Mesothelial cell of epicardium (in vitro differentiated cells): ENCODE results near the gene SEMA4C. TPM values are rescaled to one million over a fixed set of nuclear protein-coding genes. Genes with fewer than 3 reads are reported as not detected.

Experiments used
- DNase-seq, 2 experiments: peaks; one replicate each; pipeline ENCODE4 v3.0.0; 2021; ENCODE audit warnings: low spot score in 2 of 2; ENCODE audit not compliant: unreplicated experiment in 2 of 2
- H3K27ac Mint-ChIP-seq: 2 replicates; pipeline ENCODE4 v1.8.0; 2021; ENCODE audit warnings: mixed read lengths
- H3K27me3 Mint-ChIP-seq: 2 replicates; pipeline ENCODE4 v1.8.0; 2021; ENCODE audit warnings: low read depth, mixed read lengths
- H3K36me3 Mint-ChIP-seq: 2 replicates; pipeline ENCODE4 v1.8.0; 2021; ENCODE audit warnings: mixed read lengths
- H3K4me1 Mint-ChIP-seq: 2 replicates; pipeline ENCODE4 v1.8.0; 2021; ENCODE audit warnings: mixed read lengths
- H3K4me3 Mint-ChIP-seq: 2 replicates; pipeline ENCODE4 v1.8.0; 2021; ENCODE audit warnings: mild to moderate bottlenecking, moderate library complexity, mixed read lengths
- H3K9me3 Mint-ChIP-seq: 2 replicates; pipeline ENCODE4 v1.8.0; 2021; ENCODE audit warnings: mixed read lengths
- total RNA-seq: library from RNA; stranded (reverse); gene quantifications from 3 replicates; pipeline ENCODE4 v1.2.1, GENCODE V29; 2021
- TF ChIP-seq, protein P1 (sequence below): fragments of 200-600 bp; sonication (generic); IDR thresholded peaks from one replicate; pipeline ENCODE4 v1.5.0; 2021; ENCODE audit warnings: antibody characterized with exemption; ENCODE audit not compliant: unreplicated experiment

SEMA4C gene
- total RNA-seq, 1 donor from 2014 or later, result 102 TPM

DNA sequence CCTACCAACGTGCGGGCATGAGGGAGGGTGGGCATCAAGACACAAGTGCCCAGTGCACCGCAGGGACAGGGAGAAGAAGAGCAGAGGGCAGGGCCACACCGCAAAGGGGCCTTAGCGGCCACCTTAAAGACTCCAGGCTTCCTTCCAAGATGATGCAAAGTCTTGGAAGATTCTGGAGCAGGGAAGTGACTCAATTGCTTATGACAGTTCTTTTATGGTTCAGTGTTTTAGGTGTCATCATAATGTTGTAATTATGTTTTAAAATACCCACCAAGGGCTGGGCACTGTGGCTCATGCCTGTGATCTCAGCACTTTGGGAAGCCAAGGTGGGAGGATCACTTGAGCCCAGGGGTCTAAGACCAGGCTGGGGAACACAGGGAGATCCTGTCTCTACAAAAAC lies 44.5 kb upstream of the SEMA4C start:
- Mint-ChIP-seq H3K4me3 (no peak overlapping the region), H3K9me3 (no peaks in the 10 kb centered on the region), H3K27me3 (no peaks in the 10 kb centered on the region), H3K36me3 (no peaks in the 10 kb centered on the region), H3K4me1 (peaks cover 56% of the 10 kb centered on the region), H3K27ac (no peak overlapping the region)
- DNase-seq, result no peak
- TF ChIP-seq, protein P1, sequence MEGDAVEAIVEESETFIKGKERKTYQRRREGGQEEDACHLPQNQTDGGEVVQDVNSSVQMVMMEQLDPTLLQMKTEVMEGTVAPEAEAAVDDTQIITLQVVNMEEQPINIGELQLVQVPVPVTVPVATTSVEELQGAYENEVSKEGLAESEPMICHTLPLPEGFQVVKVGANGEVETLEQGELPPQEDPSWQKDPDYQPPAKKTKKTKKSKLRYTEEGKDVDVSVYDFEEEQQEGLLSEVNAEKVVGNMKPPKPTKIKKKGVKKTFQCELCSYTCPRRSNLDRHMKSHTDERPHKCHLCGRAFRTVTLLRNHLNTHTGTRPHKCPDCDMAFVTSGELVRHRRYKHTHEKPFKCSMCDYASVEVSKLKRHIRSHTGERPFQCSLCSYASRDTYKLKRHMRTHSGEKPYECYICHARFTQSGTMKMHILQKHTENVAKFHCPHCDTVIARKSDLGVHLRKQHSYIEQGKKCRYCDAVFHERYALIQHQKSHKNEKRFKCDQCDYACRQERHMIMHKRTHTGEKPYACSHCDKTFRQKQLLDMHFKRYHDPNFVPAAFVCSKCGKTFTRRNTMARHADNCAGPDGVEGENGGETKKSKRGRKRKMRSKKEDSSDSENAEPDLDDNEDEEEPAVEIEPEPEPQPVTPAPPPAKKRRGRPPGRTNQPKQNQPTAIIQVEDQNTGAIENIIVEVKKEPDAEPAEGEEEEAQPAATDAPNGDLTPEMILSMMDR, result no peak

- H3K27ac Mint-ChIP-seq, result no peak overlapping the region
- H3K4me1 Mint-ChIP-seq, result peaks cover 50% of the 10 kb centered on the region
These were observed 43.7 kb upstream of the SEMA4C start for GRCh38 chr2:96913398-96914202.

GRCh38 chr2:96913117-96913397 lies 43.2 kb upstream of the SEMA4C start:
- Mint-ChIP-seq H3K27me3 (no peaks in the 10 kb centered on the region), H3K36me3 (no peaks in the 10 kb centered on the region), H3K9me3 (no peaks in the 10 kb centered on the region), H3K4me1 (peaks cover 45% of the 10 kb centered on the region), H3K27ac (peak overlapping the region; percentile 32), H3K4me3 (no peak overlapping the region)
- TF ChIP-seq, protein P1, result no peak
- no peak for DNase-seq

More at GRCh38 chr2:96913398-96914202, 43.7 kb upstream of the SEMA4C start:
- Mint-ChIP-seq H3K4me3 (no peak overlapping the region), H3K36me3 (no peaks in the 10 kb centered on the region), H3K27me3 (no peaks in the 10 kb centered on the region), H3K9me3 (no peaks in the 10 kb centered on the region)
- TF ChIP-seq, protein P1, result no peak
- no peak for DNase-seq

- H3K4me3 Mint-ChIP-seq, result no peak overlapping the region
- peak overlapping the region; percentile 32 for H3K27ac Mint-ChIP-seq
- H3K9me3 Mint-ChIP-seq, result no peaks in the 10 kb centered on the region
- H3K36me3 Mint-ChIP-seq, result no peaks in the 10 kb centered on the region
- TF ChIP-seq, protein P1, result no peak
- DNase-seq, result no peak
- peaks cover 46% of the 10 kb centered on the region for H3K4me1 Mint-ChIP-seq
- no peaks in the 10 kb centered on the region for H3K27me3 Mint-ChIP-seq
These were observed 42.7 kb upstream of the SEMA4C start for GRCh38 chr2:96912346-96913116.

DNA sequence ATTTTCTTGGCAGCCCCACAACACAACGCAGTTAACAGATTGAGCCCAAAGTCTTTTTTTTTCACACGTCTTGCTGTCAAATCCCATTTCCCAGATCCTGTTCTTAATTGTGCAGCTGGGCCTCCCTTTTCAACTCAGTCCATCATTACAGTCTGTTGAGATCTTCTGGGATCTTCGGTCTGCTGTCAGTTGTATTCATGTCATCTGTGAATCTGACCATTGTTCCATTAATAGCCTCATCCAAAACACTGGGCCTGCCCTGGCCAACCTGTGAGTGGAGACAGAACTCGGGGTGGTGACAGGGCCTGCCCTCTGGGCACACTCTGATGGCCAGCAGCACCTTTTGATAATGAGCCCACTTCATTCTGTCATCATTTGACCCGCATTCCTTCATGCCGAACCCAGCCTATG lies 39.7 kb upstream of the SEMA4C start:
- Mint-ChIP-seq H3K27ac (peak overlapping the region; percentile 1), H3K4me1 (peaks cover 49% of the 10 kb centered on the region), H3K27me3 (no peaks in the 10 kb centered on the region), H3K4me3 (no peak overlapping the region), H3K36me3 (no peaks in the 10 kb centered on the region), H3K9me3 (no peaks in the 10 kb centered on the region)
- TF ChIP-seq, protein P1, result no peak
- DNase-seq, result no peak
